HuH-7 (cell line): Measurements from ENCODE around the gene SMIM36.
"Not testable (repeated sequence)": the region's sequence is repeated elsewhere in the genome, so short reads cannot be mapped to it uniquely, and the experiment has no call there.

ENCODE experiments used
- DNase-seq: peaks from one replicate; pipeline ENCODE4 v3.0.0; 2011; ENCODE audit warnings: low spot score

Gene SMIM36

DNA sequence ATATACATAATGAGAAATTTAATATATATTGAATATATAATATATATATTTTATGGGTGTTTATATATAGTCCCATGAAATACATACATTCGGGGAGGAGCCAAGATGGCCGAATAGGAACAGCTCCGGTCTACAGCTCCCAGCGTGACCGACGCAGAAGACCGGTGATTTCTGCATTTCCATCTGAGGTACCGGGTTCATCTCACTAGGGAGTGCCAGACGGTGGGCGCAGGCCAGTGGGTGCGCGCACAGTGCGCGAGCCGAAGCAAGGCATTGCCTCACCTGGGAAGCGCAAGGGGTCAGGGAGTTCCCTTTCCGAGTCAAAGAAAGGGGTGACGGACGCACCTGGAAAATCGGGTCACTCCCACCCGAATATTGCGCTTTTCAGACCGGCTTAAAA lies 9.6 kb downstream of the SMIM36 start:
- DNase-seq = not testable (repeated sequence)

DNA sequence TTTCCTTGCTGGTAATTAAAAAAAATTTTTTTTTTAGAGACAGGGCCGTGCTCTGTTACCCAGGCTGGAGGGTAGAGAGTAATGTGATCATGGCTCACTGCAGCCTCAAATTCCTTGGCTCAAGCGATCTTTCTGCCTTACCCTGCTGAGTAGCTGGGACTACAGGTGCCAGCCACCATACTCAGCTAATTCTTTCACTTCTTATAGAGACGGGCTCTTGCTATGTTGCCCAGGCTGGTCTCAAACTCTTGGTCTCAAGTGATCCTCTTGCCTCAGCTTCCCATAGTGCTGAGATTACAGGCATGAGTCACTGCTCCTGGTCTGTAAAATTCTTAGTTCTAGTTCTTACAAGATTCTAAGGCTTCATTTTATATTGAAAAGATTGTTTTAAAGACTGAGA lies 11.1 kb downstream of the SMIM36 start:
- no peak for DNase-seq

DNA sequence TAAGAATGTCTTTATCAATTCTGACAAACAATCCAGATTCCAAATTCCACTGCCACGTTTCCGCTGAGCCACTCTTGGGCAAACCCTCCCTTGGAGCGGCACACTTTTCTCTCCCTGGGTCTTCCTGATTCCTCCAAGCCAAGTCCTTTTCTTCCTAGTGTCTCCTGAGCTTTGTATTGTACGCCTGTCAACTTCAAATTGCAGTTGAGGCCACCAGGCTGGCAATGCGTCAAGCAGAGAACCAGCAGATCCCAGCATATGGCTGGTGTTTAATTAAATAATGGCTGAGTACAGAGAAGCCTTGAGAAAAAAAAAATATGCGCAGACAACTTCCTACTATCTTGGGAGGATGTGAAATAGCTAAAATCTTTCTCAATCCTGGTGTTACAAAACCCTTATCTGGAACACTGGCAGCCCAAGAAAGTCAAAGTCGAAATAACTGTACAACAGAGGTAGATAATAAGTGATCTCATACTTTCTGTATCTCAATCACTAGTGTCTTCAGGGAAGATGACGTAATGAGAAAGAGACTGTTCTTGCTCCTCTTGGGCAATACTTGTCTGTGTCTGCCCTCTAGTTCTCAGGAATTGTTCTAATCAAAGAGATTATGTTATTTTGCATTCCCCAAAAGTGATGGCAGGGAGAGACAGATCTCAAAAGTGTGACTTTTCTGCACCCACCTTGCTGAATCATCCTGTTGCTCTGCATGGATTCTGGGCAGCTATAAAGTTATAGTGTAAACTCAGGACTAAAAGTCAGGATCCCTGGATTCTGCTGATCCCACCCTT lies 15.0 kb downstream of the SMIM36 start:
- no peak for DNase-seq

DNA sequence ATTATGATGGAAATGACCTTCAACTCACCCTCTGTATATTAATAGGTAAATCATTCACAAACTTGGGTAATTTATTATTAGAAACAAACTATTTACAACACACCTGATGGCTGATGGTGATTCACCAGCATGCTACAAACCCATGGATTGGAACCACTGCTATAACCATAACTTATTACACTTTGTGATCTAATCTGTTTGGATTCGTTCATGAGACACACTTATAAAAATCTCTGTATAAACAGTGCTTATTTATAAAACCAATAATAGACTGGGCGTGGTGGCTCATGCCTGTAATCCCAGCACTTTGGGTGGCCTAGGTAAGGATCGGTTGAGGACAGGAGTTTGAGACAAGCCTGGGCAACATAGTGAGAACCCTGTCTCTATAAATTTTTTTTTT lies 16.0 kb downstream of the SMIM36 start:
- no peak for DNase-seq

DNA sequence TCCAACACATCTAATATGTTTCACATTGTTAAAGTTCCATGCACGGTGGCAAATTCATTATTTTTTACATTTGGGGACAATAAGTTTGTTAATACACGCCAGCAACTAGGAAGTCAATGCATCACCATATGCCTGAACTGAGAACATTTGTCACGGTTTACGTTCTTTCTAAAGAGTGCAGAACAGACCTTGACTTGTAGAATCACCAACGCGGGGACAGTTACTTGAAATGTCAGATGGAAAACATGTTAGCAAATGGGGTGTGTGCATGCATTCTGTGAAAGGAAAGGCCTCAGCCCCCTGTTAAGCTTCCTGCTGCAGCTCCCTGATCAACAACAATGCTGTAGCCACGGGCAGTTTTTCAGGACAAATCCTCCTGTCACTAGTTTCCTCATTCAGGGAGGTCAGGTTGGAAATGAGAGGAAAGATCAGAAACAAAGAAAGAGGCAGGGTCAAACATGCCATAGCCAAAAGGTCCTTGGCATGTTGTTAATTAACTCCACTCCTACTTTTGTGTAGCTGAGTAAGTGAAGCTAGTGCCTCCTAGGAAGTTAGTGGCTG lies 18.4 kb downstream of the SMIM36 start:
- no peak for DNase-seq

DNA sequence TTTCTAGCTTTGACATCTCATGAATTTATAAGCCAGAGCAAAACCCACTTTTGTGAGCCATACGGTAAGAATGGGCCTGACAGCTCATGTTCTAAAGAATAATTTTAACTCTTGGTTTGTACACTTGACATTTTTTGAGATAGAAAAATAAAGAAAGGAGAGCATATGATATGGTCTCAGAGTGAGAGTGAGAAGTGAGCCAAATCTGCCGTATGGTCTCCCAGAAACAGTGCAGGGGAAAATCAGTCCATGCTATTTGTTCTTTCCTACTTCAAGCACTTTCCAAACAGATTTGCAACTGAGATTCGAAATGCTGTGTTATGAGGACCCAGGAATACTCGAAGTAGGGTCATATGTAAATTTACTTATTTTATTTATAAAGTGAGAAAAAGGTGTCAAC lies 20.9 kb downstream of the SMIM36 start:
- DNase-seq = no peak

DNA sequence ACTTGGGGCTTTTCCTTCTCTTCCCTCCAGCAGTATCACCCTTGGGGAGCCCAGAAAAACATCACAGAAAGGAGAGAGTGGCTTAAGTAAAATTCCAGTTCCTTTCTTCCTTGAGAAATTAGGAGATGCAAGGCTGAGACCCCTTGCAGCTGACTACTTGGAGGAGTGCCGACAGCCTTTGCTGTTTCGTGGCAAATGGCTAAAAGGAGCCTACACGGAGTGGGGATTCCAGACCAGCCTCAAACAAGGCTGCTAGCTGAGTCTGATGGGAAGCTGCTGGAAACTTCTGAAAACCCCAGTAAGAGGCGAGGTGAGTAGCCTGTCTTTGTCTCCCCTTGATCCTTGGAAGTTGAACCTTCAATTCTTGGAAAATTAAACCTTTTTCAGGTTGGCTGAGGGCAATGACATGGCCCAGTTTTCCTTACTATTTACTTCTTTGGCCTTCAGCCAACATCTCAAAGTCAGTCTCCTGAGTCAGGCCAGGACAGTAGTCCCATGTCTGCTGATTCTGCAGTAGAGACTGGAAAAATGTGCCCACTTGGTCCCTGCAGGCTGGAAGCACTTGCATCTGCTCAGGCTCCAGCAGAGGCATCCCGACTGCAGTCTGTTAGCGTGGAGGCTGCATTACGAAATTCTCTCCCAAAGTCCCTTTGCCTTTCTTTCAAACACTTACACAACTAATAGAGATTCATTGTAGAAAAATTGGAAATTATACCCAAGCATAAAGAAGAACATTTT lies 23.4 kb downstream of the SMIM36 start:
- peak; percentile 42 for DNase-seq

DNA sequence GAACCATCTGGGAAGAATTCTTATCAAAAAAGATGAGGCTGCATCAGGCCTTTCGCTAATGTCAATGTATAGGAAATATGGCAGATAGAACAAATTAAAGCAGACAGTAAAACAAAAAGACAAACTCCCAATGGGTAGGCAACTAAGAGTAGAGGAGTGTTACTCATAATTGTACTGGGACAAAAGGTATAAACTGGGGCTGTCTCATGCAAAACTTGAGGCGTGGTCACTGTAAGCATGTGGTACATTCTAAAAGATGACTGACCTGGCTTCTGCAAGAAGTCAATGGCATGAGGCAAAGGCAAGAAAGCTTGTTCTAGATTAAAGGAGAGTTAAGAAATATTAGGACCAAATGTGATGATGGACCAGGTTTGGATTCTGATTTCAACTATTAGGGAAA lies 26.7 kb downstream of the SMIM36 start:
- no peak for DNase-seq

DNA sequence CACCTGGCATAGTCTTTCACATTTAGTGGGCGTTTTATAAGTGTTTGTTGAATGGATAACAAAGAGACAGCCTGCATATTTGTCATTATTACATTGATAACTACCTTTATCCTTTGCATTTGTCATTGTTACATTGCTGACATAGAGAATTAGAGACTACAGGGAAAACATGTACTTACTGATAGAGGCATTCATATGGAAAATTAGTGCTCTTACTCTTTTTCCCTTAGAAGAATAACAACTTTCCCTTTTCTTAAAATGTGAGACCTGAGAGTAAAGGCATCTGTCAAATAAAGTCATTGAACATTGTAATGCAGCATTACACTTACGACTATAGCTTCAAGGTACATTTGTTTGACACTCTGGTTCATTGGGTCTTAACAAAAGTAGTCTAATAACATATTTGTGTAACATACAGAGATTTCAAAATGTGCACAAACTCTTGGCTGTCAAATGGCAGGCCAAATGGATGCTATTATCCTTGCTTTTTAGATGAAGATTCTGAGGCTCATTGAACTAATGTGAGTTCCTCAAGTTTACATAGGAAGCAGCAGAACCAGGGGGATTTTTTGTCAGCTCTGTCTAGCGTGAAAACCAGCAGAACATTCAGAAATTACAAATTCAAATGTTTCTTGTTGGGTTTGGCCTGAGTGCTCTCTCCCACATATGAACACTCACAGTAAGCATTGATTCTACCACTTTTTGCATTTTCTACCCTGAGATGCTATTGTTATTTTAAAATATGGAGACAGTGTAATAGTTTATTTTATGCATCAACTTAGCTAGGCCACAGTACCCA lies 28.5 kb downstream of the SMIM36 start:
- no peak for DNase-seq

DNA sequence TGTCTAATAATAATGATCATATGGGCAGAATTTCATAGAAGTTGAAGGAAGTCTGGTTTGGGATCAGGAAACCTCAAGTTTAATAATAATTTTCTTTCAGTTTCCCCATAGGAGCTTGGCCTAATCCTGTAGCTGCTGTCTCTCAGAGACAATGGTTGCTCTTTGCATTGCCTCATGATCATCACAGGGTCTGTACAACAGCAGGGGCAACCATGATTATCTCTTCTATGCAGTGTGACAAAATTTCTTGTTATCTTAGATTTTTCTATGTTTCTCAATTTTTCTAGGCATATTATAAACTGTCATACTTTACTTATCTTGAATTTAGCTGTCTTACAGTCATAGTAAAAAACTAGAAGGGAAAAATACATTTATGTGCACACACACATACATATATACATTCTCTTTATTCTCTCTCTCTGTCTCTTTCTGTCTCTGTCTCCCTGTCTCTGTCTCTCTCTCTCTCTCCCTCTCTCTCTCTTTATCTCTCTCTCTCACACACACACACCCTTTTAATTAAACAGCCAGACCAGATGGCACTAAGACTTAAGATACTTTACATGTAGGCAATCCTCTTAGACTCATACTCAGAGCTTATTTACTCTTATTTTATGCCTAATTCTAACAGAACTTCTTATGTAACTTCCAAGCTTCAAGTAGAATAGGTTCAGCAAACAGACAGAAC lies 30.5 kb downstream of the SMIM36 start:
- no peak for DNase-seq

DNA sequence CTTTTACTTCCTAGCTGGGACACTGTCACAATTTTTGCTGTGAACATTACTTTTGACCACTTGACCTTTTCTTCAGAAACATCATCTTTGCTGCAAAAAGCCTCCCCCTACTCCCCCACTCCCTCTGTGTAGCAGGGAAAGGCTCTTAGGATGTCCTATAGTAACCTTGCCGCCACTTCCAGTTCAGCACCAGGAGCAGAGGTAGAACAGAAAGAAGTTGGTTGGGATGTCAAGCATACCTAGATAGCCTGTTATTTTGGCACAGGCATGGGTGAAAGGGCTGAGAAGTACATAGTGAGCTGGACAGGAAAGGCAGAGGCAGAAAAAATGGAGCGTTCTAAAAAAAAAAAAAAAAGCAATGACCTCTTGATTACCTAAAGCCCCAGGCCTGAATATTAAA lies 31.3 kb downstream of the SMIM36 start:
- no peak for DNase-seq

DNA sequence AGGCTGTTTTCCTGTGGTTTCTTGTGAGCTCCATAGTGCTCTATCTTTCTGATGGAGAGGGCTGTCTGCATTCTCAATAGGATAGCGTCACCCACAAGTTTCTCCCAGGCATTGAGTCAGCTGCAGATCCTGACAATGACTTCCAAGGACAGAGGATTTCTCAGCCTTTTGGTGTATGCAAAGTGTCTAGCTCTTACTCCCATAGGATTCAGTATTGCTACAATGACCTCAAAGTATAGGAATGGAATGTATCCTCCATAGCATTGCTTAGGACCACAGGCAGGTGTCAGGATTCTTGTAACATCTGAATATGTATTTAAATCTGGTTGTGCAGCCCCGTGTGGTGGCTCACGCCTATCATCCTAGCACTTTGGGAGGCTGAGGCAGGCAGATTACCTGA lies 32.3 kb downstream of the SMIM36 start:
- no peak for DNase-seq

DNA sequence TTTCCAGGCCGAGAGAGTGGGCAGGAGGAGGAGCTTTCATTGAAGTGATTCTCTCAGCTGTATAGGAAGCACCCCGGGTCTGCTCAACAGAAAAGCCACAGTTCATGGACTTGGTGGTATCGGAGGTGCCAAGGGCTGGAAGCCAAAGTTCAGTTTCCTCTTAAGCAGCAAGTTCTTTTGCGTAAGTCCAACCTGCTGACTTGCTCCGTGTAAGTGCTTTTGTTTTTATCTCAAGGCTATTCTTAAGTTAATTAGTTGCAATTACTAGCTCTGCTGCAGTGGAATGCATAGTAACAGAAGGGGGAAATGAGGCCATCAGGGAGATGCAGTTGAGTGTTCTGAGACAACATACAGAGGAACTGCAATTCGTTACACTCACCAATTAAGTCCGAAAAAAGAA lies 44.6 kb downstream of the SMIM36 start:
- no peak for DNase-seq

DNA sequence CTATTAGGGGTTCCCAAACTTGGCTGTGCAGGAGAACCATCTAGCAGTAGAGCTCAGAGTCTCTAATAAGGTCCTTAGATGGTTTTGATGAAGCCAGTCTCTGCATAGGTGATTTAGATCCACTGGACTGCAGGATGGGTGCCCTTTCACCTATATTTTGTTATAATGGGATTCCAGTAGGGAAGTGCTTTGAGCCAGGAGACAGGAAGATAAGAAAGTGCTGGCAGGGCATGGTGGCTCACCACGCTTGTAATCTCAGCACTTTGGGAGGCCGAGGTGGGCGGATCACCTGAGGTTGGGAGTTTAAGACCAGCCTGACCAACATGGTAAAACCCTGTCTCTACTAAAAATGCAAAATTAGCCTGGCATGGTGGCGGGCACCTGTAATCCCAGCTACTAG lies 45.5 kb downstream of the SMIM36 start:
- not testable (repeated sequence) for DNase-seq

DNA sequence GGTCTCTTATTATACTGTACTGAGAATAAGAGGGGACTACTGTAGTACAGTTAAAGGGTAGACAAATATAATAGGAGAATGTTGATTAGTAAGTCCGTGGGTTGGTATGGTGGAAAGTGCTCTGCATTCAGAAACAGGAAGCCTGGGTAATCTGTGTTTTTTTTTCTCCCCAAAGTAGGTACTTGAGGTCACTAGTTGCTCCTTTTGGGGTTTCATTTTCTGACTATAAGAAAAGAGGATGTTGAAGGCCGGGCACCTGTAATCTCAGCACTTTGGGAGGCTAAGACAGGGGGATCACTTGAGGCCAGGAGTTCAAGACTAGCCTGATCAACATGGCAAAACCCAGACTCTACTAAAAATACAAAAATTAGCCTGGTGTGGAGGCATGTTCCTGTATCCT lies 47.7 kb downstream of the SMIM36 start:
- DNase-seq = no peak

DNA sequence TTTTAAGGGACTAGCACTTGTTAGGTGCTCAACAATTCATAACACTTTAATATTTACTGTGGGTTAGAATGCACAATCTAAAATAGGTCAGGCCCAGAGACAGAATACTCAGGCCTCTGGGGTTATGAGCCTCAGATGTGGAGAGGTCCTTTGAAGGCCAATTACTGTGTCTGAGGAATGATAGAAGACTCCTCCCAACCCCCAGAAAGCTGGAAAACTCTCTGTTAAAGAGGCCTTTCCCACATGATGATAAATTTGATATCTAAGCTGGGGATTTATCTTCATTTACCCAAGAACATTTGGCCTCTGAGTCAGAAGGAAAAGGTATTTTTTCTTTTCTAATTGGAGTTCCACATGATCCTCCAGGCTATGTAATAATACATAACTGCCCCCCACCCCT lies 48.5 kb downstream of the SMIM36 start:
- DNase-seq = no peak

DNA sequence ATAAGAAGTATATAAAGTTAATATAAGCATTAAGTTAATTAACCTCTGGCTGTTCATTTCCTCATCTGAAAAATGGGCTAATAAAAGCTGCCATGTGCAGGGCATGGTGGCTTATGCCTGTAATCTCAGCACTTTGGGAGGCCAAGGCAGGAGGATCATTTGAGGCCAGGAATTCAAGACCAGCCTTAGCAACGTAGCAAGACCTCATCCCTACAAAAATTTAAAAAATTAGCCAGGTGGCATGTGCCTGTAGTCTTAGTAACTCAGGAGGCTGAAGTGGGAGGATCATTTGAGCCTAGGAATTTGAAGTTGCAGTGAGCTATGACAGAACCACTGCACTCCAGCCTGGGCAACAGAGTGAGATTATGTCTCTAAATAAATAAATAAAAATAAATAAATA lies 49.0 kb downstream of the SMIM36 start:
- DNase-seq = no peak

DNA sequence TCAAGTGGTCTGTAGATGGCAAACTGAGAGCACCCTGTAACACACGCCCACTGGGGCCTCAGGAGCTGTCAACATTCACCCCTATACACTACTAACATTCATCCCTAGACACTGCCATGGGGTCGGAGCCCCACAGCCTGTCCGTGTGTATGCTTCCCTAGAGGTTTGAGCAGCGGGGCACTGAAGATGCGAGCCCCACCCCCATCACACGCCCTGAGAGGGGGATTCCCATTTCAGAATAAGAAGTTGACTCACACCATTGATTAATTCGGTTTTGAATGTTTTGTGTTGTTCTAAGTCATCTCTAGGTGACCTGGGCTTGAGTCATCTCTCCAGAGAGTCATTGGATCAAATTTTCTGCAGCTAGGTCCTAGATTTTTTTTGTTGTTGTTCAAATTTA lies 52.3 kb downstream of the SMIM36 start:
- DNase-seq = no peak

DNA sequence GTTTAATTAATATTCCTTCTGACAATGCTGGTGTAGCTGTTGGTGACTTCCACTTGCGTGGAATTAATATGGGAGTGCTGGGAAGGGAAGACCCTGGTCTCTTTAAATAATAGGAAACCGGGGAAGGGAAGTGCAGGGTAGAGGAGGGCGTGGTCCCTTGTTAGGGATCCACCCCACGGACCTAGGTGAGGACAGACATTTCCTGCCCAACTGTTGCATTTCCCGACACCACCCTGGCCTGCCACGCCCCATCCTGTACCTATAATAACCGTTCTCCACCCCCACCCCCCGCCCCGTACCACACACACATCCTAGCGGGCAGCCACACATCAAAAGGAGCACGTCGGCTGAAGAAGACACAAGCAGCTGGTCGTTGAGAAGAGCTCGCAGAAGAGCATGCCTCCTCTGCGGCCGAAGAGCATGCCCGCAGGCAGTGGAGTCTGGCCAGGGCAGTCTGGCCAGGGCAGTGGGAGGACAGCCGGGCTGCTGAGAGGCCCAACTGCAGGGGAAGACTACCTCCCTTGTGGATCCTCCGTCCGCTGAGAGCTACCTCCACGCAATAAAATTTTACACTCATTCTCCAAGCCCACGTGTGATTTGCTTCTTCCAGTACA lies 52.9 kb downstream of the SMIM36 start:
- no peak for DNase-seq

DNA sequence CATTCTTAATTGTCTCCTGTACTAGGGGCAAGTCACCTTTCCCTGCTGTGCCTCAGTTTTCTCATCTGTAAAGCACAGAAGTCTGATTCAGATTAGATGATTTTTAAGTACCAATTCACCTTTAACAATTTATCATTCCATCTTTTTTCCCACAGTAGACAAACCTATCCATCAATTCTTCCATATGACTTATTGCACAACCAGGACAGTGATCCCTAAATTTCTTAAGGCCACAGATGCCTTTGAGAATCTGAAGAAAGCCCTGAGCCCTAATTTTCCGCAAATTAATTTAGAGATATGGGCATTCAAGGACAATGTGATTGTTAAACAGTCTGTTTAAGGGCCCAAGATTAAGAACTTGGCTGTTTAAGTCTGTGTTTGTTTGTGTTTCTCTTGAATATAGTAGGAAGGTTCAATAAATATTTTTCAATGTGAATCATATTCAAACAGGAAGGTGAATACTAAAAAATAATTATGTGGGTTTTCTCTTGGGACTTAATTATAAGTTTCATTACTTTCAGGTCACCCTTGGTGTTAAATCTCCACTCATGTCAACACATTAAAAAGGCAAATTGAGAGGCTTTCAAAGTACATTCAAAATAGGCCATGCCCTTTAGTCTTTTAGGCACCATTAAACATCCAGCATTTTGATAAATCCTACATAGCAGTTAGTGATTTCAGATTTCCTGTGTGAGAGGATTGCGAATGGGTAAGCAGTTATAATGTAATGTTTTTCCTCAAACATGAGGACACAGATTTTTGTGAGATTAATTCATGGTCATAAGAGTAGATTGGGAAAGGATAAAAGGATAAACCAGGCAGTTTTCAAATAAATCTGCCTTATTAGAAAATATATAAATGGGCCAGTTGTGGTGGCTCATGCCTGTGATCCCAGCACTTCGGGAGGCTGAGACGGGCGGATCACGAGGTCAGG lies 54.7 kb downstream of the SMIM36 start:
- DNase-seq = no peak
